Skin of body (tissue), 2 donors: ENCODE results near the gene LRMDA. TPM values are rescaled to one million over a fixed set of nuclear protein-coding genes. Genes with fewer than 3 reads are reported as not detected.
A peak's percentile ranks its signal among the peaks of the same experiment; 100 is the strongest.

ENCODE experiments used
- DNase-seq: peaks from one replicate; lab custom pipeline; 2025; lab: John Stamatoyannopoulos, UW
- total RNA-seq: library from RNA; depleted of rRNA; stranded (reverse); fragments of >200 nt; gene quantifications from one replicate; pipeline ENCODE4 v1.2.3, GENCODE V29; 2014

The LRMDA gene
- total RNA-seq, 1 donor from 2014 or later, result 12.7 TPM

GRCh38 chr10:76286536-76286935, 855.1 kb downstream of the LRMDA start:
- DNase-seq, result no peak

- DNase-seq, result no peak
These were observed 856.4 kb downstream of the LRMDA start for GRCh38 chr10:76287856-76288255.

- DNase-seq, result no peak
These were observed 859.8 kb downstream of the LRMDA start for GRCh38 chr10:76291175-76291574.

GRCh38 chr10:76291885-76292284, 860.5 kb downstream of the LRMDA start:
- no peak for DNase-seq

GRCh38 chr10:76296957-76297356, 865.5 kb downstream of the LRMDA start:
- no peak for DNase-seq

GRCh38 chr10:76297358-76297757, 865.9 kb downstream of the LRMDA start:
- no peak for DNase-seq

GRCh38 chr10:76297780-76298281, 866.4 kb downstream of the LRMDA start:
- no peak for DNase-seq

- DNase-seq, result no peak
These were observed 866.9 kb downstream of the LRMDA start for GRCh38 chr10:76298329-76298728.

GRCh38 chr10:76299501-76299900, 868.1 kb downstream of the LRMDA start:
- DNase-seq, result no peak

GRCh38 chr10:76301211-76301610, 869.8 kb downstream of the LRMDA start:
- DNase-seq, result peak; percentile 64

GRCh38 chr10:76301950-76302349, 870.5 kb downstream of the LRMDA start:
- no peak for DNase-seq

GRCh38 chr10:76302481-76302880, 871.1 kb downstream of the LRMDA start:
- no peak for DNase-seq

GRCh38 chr10:76302961-76303630, 871.7 kb downstream of the LRMDA start:
- peak; percentile 12 for DNase-seq

- peak; percentile 81 for DNase-seq
These were observed 872.4 kb downstream of the LRMDA start for GRCh38 chr10:76303682-76304316.

GRCh38 chr10:76305930-76306615, 874.6 kb downstream of the LRMDA start:
- no peak for DNase-seq

GRCh38 chr10:76306856-76307255, 875.4 kb downstream of the LRMDA start:
- no peak for DNase-seq

- no peak for DNase-seq
These were observed 877.6 kb downstream of the LRMDA start for GRCh38 chr10:76309070-76309469.

GRCh38 chr10:76309741-76310587, 878.5 kb downstream of the LRMDA start:
- DNase-seq, result no peak

- peak; percentile 37 for DNase-seq
These were observed 879.2 kb downstream of the LRMDA start for GRCh38 chr10:76310588-76311080.

- DNase-seq, result peak; percentile 84
These were observed 880.6 kb downstream of the LRMDA start for GRCh38 chr10:76311752-76312636.
